H1 (cell line): ENCODE results near the gene ZNF587B. TPM values are rescaled to one million over a fixed set of nuclear protein-coding genes. Genes with fewer than 3 reads are reported as not detected.

ENCODE experiments used
- CTCF ChIA-PET: fragments of 300-600 bp; sonication (Branson Sonifier 250); formaldehyde crosslinking; loops from one replicate; lab custom pipeline; 2021; ENCODE audit not compliant: partially characterized antibody; lab: Charles Lee
- POLR2A ChIA-PET: fragments of 300-600 bp; sonication (Branson Sonifier 250); formaldehyde crosslinking; loops from one replicate; lab custom pipeline; 2021; ENCODE audit warnings: inconsistent platforms; ENCODE audit not compliant: partially characterized antibody; lab: Charles Lee
- DNase-seq, 2 experiments: peaks; one replicate each; pipeline versions ENCODE4 v3.0.0 to v3.0.0-alpha.2; 2010 to 2022; ENCODE audit warnings: low spot score in 2 of 2, low read depth in 1 of 2, mixed read lengths in 1 of 2
- FAIRE-seq: peaks from 2 replicates; lab custom pipeline; 2011; peaks lifted over from hg19 to GRCh38; lab: Jason Lieb, UNC
- H2AFZ ChIP-seq: 2 replicates; pipeline ENCODE4 v1.8.1; 2012; ENCODE audit warnings: low read length, inconsistent platforms
- H2AK5ac ChIP-seq: 2 replicates; pipeline ENCODE4 v1.6.1; 2013; ENCODE audit warnings: low read depth, low read length
- H2BK120ac ChIP-seq: replicated peaks from 2 replicates; pipeline ENCODE3; 2013; ENCODE audit warnings: low read depth, low read length, inconsistent platforms
- H2BK12ac ChIP-seq: 2 replicates; pipeline ENCODE4 v1.6.1; 2013; ENCODE audit warnings: low read depth, low read length
- H2BK15ac ChIP-seq: 2 replicates; pipeline ENCODE4 v1.6.1; 2013; ENCODE audit warnings: low read length
- H2BK20ac ChIP-seq: 2 replicates; pipeline ENCODE4 v1.6.1; 2013; ENCODE audit warnings: low read length
- H2BK5ac ChIP-seq: 2 replicates; pipeline ENCODE4 v1.6.1; 2013; ENCODE audit warnings: low read depth, low read length
- H3K14ac ChIP-seq: 2 replicates; pipeline ENCODE4 v1.6.1; 2013; ENCODE audit warnings: inconsistent platforms; ENCODE audit not compliant: insufficient read length
- H3K18ac ChIP-seq: 2 replicates; pipeline ENCODE4 v1.6.1; 2013; ENCODE audit warnings: low read length; ENCODE audit errors: extremely low read depth
- H3K23ac ChIP-seq: 2 replicates; pipeline ENCODE4 v1.6.1; 2013; ENCODE audit warnings: inconsistent platforms; ENCODE audit not compliant: insufficient read length
- H3K23me2 ChIP-seq: 2 replicates; pipeline ENCODE4 v1.6.1; 2013; ENCODE audit warnings: low read depth, low read length
- H3K27ac ChIP-seq: 2 replicates; pipeline ENCODE4 v1.6.1; 2011; ENCODE audit warnings: low read depth, low read length, inconsistent platforms
- H3K27me3 ChIP-seq, 4 experiments: replicated peaks in 1 of 4; 1 replicate in 1 of 4; 2 replicates in 3 of 4; pipeline versions ENCODE4 v1.6.1 to v1.8.1; 2011 to 2013; ENCODE audit warnings: low read length in 3 of 4, mild to moderate bottlenecking in 3 of 4, inconsistent platforms in 2 of 4, mixed read lengths in 2 of 4, moderate library complexity in 1 of 4; ENCODE audit not compliant: control insufficient read depth in 3 of 4, insufficient read depth in 3 of 4; ENCODE audit errors: extremely low read depth in 1 of 4
- H3K36me3 ChIP-seq, 4 experiments: 2 replicates each; pipeline versions ENCODE4 v1.6.1 to v1.8.1; 2011 to 2013; ENCODE audit warnings: mild to moderate bottlenecking in 4 of 4, low read length in 3 of 4, moderate library complexity in 2 of 4, control low read depth in 1 of 4, inconsistent platforms in 1 of 4; ENCODE audit not compliant: insufficient read depth in 4 of 4, control insufficient read depth in 2 of 4
- H3K4ac ChIP-seq: replicated peaks from 2 replicates; pipeline ENCODE3; 2013; ENCODE audit warnings: low read length, low read depth, mixed read lengths, inconsistent platforms; ENCODE audit not compliant: insufficient read length
- H3K4me1 ChIP-seq, 4 experiments: replicated peaks in 1 of 4; 1 replicate in 1 of 4; 2 replicates in 3 of 4; pipeline versions ENCODE4 v1.6.1 to v1.8.1; 2011 to 2013; ENCODE audit warnings: low read length in 3 of 4, inconsistent platforms in 2 of 4, mixed read lengths in 1 of 4; ENCODE audit not compliant: insufficient read depth in 4 of 4, control insufficient read depth in 3 of 4
- H3K4me2 ChIP-seq, 2 experiments: 2 replicates each; pipeline versions ENCODE4 v1.6.1 to v1.8.1; 2011 to 2013; ENCODE audit warnings: low read depth in 2 of 2, low read length in 2 of 2, control low read depth in 1 of 2, inconsistent platforms in 1 of 2, mild to moderate bottlenecking in 1 of 2; ENCODE audit not compliant: insufficient read depth in 1 of 2
- H3K4me3 ChIP-seq, 4 experiments: fragments of 200-600, 300-600 bp in 1 of 4; sonication (generic), shearing (Covaris generic), sonication (Bioruptor Twin) in 1 of 4; 2 replicates each; pipeline versions ENCODE4 v1.5.1 to v1.8.1; 2011 to 2016; ENCODE audit warnings: low read length in 4 of 4, low read depth in 3 of 4, control low read depth in 2 of 4, inconsistent platforms in 2 of 4, mild to moderate bottlenecking in 2 of 4, mixed read lengths in 1 of 4, moderate library complexity in 1 of 4; ENCODE audit not compliant: insufficient read depth in 2 of 4; ENCODE audit errors: extremely low read depth in 1 of 4
- H3K56ac ChIP-seq: replicated peaks from 2 replicates; pipeline ENCODE3; 2013; ENCODE audit warnings: low read depth, mild to moderate bottlenecking, mixed read lengths, low read length, inconsistent platforms; ENCODE audit not compliant: insufficient read length
- H3K79me1 ChIP-seq: 2 replicates; pipeline ENCODE4 v1.6.1; 2013; ENCODE audit warnings: low read depth, low read length, control low read depth
- H3K79me2 ChIP-seq, 2 experiments: 2 replicates each; pipeline versions ENCODE4 v1.6.1 to v1.8.1; 2012 to 2013; ENCODE audit warnings: low read length in 2 of 2, mild to moderate bottlenecking in 2 of 2, inconsistent platforms in 1 of 2; ENCODE audit not compliant: insufficient read depth in 2 of 2, control insufficient read depth in 1 of 2
- H3K9ac ChIP-seq, 4 experiments: replicated peaks in 1 of 4; 1 replicate in 1 of 4; 2 replicates in 3 of 4; pipeline versions ENCODE4 v1.6.1 to v1.8.1; 2011 to 2013; ENCODE audit warnings: low read depth in 3 of 4, low read length in 3 of 4, control low read depth in 2 of 4, mild to moderate bottlenecking in 2 of 4, moderate library complexity in 2 of 4, inconsistent platforms in 1 of 4; ENCODE audit errors: extremely low read depth in 1 of 4
- H3K9me3 ChIP-seq, 2 experiments: 2 replicates each; pipeline versions ENCODE4 v1.6.1 to v1.8.1; 2012 to 2013; ENCODE audit warnings: mild to moderate bottlenecking in 2 of 2, moderate library complexity in 2 of 2, control low read depth in 1 of 2, inconsistent platforms in 1 of 2, low read depth in 1 of 2, low read length in 1 of 2, mixed read lengths in 1 of 2; ENCODE audit not compliant: insufficient read depth in 2 of 2
- H4K20me1 ChIP-seq, 2 experiments: replicated peaks in 1 of 2; 2 replicates each; pipeline versions ENCODE3 to v1.8.1; 2011 to 2013; ENCODE audit warnings: inconsistent platforms in 2 of 2, low read length in 2 of 2, mild to moderate bottlenecking in 1 of 2; ENCODE audit not compliant: insufficient read depth in 2 of 2, control insufficient read depth in 1 of 2
- H4K5ac ChIP-seq: 2 replicates; pipeline ENCODE4 v1.6.1; 2013; ENCODE audit warnings: low read length, low read depth, mixed read lengths, inconsistent platforms; ENCODE audit not compliant: insufficient read length
- H4K8ac ChIP-seq: 2 replicates; pipeline ENCODE4 v1.8.0; 2013; ENCODE audit warnings: mild to moderate bottlenecking, moderate library complexity, low read length, inconsistent platforms; ENCODE audit not compliant: insufficient read depth; ENCODE audit errors: extremely low read depth
- H4K91ac ChIP-seq: replicated peaks from 2 replicates; pipeline ENCODE3; 2013; ENCODE audit warnings: low read length, mixed read lengths, inconsistent platforms; ENCODE audit not compliant: insufficient read length
- ASH2L ChIP-seq: fragments of 200-600, 300-600 bp; sonication (generic); IDR thresholded peaks from one replicate; pipeline ENCODE4 v1.7.1; 2017; ENCODE audit warnings: low read length
- CREB1 ChIP-seq: IDR thresholded peaks from 2 replicates; pipeline ENCODE4 v1.6.1; 2012; ENCODE audit warnings: inconsistent platforms
- EGR1 ChIP-seq: IDR thresholded peaks from 2 replicates; pipeline ENCODE4 v1.6.1; 2011; ENCODE audit warnings: low read depth, low read length, borderline replicate concordance
- EP300 ChIP-seq, 2 experiments: IDR thresholded peaks; 1 replicate in 1 of 2; 2 replicates in 1 of 2; pipeline ENCODE4 v1.6.1; 2011 to 2012; ENCODE audit warnings: low read depth in 2 of 2, low read length in 2 of 2, mild to moderate bottlenecking in 2 of 2, borderline replicate concordance in 1 of 2, inconsistent platforms in 1 of 2, moderate library complexity in 1 of 2
- NANOG ChIP-seq: IDR thresholded peaks from 2 replicates; pipeline ENCODE4 v1.6.1; 2011; ENCODE audit warnings: low read length, low read depth, mild to moderate bottlenecking, inconsistent platforms; ENCODE audit not compliant: insufficient read depth, poor library complexity, severe bottlenecking
- SIN3A ChIP-seq, 2 experiments: IDR thresholded peaks in 1 of 2; conservative IDR thresholded peaks in 1 of 2; 2 replicates each; pipeline ENCODE4 v1.6.1; 2011 to 2012; ENCODE audit warnings: low read length in 2 of 2, improper control_type of control experiment in 1 of 2, low read depth in 1 of 2, mild to moderate bottlenecking in 1 of 2
- TEAD4 ChIP-seq: IDR thresholded peaks from 2 replicates; pipeline ENCODE4 v1.6.1; 2012; ENCODE audit warnings: low read depth, low read length, inconsistent platforms, mixed read lengths
- WGBS, 2 experiments: shearing (Covaris generic) in 1 of 2; methylation state at CpG; one replicate each; pipeline versions ENCODE4 v1.1.6 to v1.1.7; 2013 to 2015; ENCODE audit warnings: low lambda C conversion rate in 2 of 2, mixed read lengths in 2 of 2, inconsistent platforms in 1 of 2, low coverage in 1 of 2, missing lambda C conversion rate in 1 of 2; ENCODE audit not compliant: insufficient replicate concordance in 2 of 2, insufficient coverage in 1 of 2, insufficient read length in 1 of 2; ENCODE audit errors: extremely low coverage in 1 of 2, missing lambda C conversion rate in 1 of 2; 5-methylcytosine and 5-hydroxymethylcytosine counted together
- polyA plus RNA-seq, 7 experiments: library from polyadenylated mRNA; depleted of rRNA in 3 of 7; stranded (reverse) in 5 of 7; unstranded in 2 of 7; fragments of >200 nt in 5 of 7; fragments of 200-250 nt in 2 of 7; gene quantifications; 1 replicate in 5 of 7; 2 replicates in 1 of 7; 4 replicates in 1 of 7; pipeline versions ENCODE4 v1.2.1 to v1.2.3, GENCODE V29; 2011 to 2013; ENCODE audit warnings: missing spikeins in 2 of 7, mixed read lengths in 2 of 7
- total RNA-seq: library from RNA; stranded (reverse); fragmentation: NEBNext Ultra II Directional; extraction: Animal tissue kit (Norgen Biotek cat#: 25700); gene quantifications from 2 replicates; pipeline ENCODE4 v1.2.1, GENCODE V29; 2021
- TF ChIP-seq, protein P1 (sequence below), 3 experiments: IDR thresholded peaks; 1 replicate in 2 of 3; 2 replicates in 1 of 3; pipeline versions ENCODE4 v1.5.1 to v1.6.1; 2011; ENCODE audit warnings: low read length in 3 of 3, mild to moderate bottlenecking in 3 of 3, inconsistent platforms in 2 of 3, low read depth in 1 of 3, moderate library complexity in 1 of 3; ENCODE audit not compliant: insufficient read depth in 1 of 3; ENCODE audit errors: control extremely low read depth in 1 of 3

Gene ZNF587B
- total and polyA plus RNA-seq, 2 of the 8 experiments (the other 6 are each of a cell fraction or from before 2014, with no cell fraction given) = 13.8 to 60.1 TPM

DNA sequence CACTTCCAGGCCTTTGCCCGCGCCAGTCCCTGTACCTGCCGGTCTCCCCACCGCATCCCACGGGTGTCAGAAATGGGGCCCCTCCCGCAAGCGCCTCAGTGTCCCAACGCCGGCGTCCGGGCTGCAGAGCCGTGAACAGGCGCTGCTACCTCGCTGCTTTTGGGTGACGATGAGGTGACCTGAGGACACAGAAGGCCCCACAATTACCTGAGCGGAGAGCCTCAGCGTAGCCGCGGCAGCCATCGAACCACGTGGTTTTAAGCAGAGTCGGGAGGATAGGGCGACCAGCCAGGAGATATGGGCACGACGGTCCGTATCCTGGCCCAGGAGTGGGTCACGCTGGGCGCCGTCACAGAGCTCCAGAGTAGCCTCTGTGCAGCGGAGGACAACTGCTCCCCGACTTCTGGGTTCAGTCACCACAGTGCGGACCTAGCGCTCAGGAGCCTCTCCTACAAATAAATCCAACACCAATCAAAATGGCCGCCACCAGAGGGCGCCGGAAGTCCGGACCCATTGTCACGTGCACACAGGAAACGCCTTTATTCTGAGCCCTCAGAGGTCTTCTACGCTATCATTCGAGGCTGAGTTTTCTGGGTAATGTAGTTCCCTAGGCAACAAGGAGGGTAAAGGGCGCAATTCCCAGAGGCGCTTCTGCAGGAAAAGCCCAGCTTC, 58.6 kb downstream of the ZNF587B start, which contains the start of gene ZNF814:
TSS of gene ZNF814 (minus strand) at position 478 of the 672 bp plus-strand sequence. CDS start at position 243, 235 bp downstream.
- H2AK5ac ChIP-seq = peak within 1 kb of the TSS; percentile 54; the same call in 1 of the 2 replicates
- no peak within 1 kb of the TSS for H2BK20ac ChIP-seq
- H3K27ac ChIP-seq = peak within 1 kb of the TSS; percentile 94
- H3K18ac ChIP-seq = peak within 1 kb of the TSS; percentile 98
- H3K4ac ChIP-seq = peak within 1 kb of the TSS; percentile 24
- peaks cover 3% of the 10 kb centered on the region; the same call in 1 of the 2 replicates for H3K23me2 ChIP-seq
- H3K79me2 ChIP-seq = peaks cover 36 to 51% of the 10 kb centered on the region in 2 experiments
- peak within 1 kb of the TSS; percentile 91 for H3K56ac ChIP-seq
- POLR2A ChIA-PET = interaction anchor here (0.6 to 11.1 kb wide), 29 partner anchors 10 to 453 kb away, joined by 3 to 103 read pairs (median 5); partner anchors contain the start of genes ZNF135, ZNF417, ZNF418 and ZNF587
- no peak within 1 kb of the TSS for H3K14ac ChIP-seq
- no peak within 1 kb of the TSS for H3K23ac ChIP-seq
- H3K79me1 ChIP-seq = no peaks in the 10 kb centered on the region
- no peaks in the 10 kb centered on the region for H3K9me3 ChIP-seq
- peak within 1 kb of the TSS; percentile 90 for H2BK5ac ChIP-seq
- no peak within 1 kb of the TSS for H2BK120ac ChIP-seq
- peaks cover 7 to 10% of the 10 kb centered on the region in 2 experiments for H4K20me1 ChIP-seq
- H3K36me3 ChIP-seq = peaks cover 0 to 26% (median 9%) of the 10 kb centered on the region in 4 experiments; a peak in 5 of 8 replicates
- peaks cover 3 to 18% (median 10%) of the 10 kb centered on the region in 4 experiments; a peak in 6 of 7 replicates for H3K4me1 ChIP-seq
- H3K27me3 ChIP-seq = no peaks in the 10 kb centered on the region
- WGBS, 2 experiments = 3% methylated on average over 43 of the region's 43 CpGs; no CpG with 5 or more reads in 1 of the 2 experiments
- peak within 1 kb of the TSS; percentile 89 to 97 (median 96) for H3K4me3 ChIP-seq
- H2BK15ac ChIP-seq = no peak within 1 kb of the TSS
- peak within 1 kb of the TSS; percentile 84 for H4K5ac ChIP-seq
- peak within 1 kb of the TSS; percentile 97; the same call in 1 of the 2 replicates for H4K8ac ChIP-seq
- H3K4me2 ChIP-seq = peak within 1 kb of the TSS; percentile 77 to 79
- peak within 1 kb of the TSS; percentile 93 to 97 (median 97) for H3K9ac ChIP-seq
- peak; percentile 85 to 93 for DNase-seq
- no peak within 1 kb of the TSS for H2AFZ ChIP-seq
- H2BK12ac ChIP-seq = no peak within 1 kb of the TSS
- peak within 1 kb of the TSS; percentile 84 for H4K91ac ChIP-seq
- CTCF ChIA-PET = interaction anchor here (0.9 to 1.7 kb wide), 6 partner anchors 8 to 143 kb away, joined by 3 to 9 read pairs (median 4); partner anchors contain the start of genes ZNF587B and ZNF776
- FAIRE-seq = peak; percentile 99
- TF ChIP-seq EP300 (IDR thresholded peaks at IDR 0.05; ENCODE audit: borderline replicate concordance in 1 of 2, low read depth in 2 of 2, low read length in 2 of 2) (no peak), CREB1 (peak; percentile 85), ASH2L (no peak), EGR1 (no peak), TEAD4 (no peak), NANOG (no peak), SIN3A (conservative IDR thresholded peaks at IDR 0.05 in 1 of 2, IDR thresholded peaks at IDR 0.05 in 1 of 2; ENCODE audit: low read depth in 1 of 2, low read length in 2 of 2) (peak in 1 of 2 experiments; percentile 71; a peak in 3 of 4 replicates)
- TF ChIP-seq, protein P1, sequence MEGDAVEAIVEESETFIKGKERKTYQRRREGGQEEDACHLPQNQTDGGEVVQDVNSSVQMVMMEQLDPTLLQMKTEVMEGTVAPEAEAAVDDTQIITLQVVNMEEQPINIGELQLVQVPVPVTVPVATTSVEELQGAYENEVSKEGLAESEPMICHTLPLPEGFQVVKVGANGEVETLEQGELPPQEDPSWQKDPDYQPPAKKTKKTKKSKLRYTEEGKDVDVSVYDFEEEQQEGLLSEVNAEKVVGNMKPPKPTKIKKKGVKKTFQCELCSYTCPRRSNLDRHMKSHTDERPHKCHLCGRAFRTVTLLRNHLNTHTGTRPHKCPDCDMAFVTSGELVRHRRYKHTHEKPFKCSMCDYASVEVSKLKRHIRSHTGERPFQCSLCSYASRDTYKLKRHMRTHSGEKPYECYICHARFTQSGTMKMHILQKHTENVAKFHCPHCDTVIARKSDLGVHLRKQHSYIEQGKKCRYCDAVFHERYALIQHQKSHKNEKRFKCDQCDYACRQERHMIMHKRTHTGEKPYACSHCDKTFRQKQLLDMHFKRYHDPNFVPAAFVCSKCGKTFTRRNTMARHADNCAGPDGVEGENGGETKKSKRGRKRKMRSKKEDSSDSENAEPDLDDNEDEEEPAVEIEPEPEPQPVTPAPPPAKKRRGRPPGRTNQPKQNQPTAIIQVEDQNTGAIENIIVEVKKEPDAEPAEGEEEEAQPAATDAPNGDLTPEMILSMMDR (IDR thresholded peaks at IDR 0.05; ENCODE audit: control extremely low read depth in 1 of 3, insufficient read depth in 1 of 3, low read depth in 1 of 3, low read length in 3 of 3) = peak in 2 of 3 experiments; percentile 24 to 30; a peak in 2 of 4 replicates
